ENCODE data around the gene NPHP4. TPM values are rescaled to one million over a fixed set of nuclear protein-coding genes. Genes with fewer than 3 reads are reported as not detected.
"Not testable (repeated sequence)": the region's sequence is repeated elsewhere in the genome, so short reads cannot be mapped to it uniquely, and the experiment has no call there.

NPHP4 gene
- total RNA-seq, 1 experiment from 2014 or later = 4.9 TPM

DNA sequence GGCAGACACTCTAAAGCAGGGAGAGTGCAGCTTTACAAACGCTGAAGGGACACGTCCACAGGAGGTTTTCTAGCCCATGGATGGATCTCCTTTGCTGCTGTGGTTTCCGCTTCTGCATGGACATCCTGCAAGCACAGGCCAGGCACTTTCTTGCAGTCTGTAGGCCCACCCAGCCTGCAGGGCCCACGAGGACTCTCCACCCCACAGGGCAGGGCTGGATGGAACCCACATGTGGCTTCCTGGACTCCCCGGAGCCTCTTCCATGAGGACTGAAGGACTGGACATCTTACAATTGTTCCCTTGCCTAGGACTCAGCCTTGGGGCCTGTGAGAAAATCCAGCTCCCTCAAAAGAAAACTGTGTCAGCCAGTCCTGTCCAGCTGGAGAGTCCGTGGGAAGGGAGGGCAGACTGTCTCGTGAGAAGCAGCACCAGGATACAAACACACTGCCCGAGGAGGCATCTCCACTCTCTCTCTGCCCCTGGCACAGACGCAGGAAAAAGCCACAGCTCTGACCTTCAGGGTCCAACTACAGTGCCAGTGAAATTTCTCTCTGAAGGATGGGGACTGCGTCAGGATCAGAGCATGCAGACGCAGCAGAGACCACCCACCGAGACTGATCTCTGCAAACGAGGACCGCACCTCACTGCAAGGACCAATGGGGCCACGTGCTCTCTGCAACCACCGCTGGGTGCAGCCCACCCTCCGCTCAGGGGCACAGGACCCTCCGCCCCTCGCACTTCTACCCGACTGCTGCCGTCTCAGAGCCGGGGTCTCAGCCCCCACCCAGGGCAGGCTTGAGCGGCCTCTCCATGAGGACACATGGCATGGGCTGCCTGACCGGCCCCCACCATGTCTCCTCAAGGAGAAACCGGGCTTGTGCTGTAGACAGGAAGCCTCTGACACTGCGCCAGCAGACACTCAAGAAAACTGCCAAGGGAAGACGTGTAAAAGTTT, 130.1 kb downstream of the NPHP4 start:
- no peak for DNase-seq (ENCODE audit: low read depth)

DNA sequence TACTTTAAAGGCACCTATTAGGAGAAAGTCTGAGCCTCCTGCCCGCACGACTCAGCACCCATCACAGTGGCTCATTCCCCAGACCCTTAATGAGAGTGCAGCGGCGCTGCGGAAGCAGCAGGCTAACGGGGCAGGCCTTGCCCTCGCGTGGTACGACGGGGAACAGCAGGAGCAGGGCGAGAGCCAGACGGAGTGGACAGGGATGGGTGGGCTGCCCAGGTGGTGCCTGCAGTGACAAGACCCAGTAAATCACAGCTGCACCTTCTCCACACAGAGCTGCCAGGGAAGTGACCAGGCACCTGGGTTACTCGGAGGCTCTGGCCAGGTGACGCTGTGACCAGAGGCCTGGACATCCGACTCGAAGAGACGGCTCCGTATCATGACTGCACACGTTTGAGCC, 131.9 kb downstream of the NPHP4 start:
- no peak for DNase-seq (ENCODE audit: low read depth)

DNA sequence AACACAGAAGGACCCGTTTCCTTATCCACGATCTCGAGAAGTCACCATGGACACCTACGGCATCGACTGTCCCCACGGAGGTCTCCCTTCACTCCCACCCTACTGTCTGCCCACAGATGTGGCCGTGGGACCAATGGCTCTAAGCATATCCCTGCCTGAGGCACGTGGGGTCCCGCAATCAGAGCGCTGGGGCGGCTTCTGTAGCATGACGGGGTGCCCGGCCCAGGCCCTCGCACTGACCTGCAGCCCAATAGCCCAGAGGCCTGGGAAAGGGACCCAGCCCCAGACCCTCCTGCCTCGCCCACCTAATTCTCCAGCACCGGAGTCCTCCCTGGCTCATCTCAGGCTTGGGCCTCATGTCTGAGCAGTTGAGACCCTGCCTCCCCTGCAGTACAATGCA, 132.5 kb downstream of the NPHP4 start:
- no peak for DNase-seq (ENCODE audit: low read depth)

- no peak for DNase-seq (ENCODE audit: low read depth)
Observed at GRCh38 chr1:5858844-5859407, 133.3 kb downstream of the NPHP4 start.

GRCh38 chr1:5858246-5858645, 134.0 kb downstream of the NPHP4 start:
- DNase-seq (ENCODE audit: low read depth) = no peak

DNA sequence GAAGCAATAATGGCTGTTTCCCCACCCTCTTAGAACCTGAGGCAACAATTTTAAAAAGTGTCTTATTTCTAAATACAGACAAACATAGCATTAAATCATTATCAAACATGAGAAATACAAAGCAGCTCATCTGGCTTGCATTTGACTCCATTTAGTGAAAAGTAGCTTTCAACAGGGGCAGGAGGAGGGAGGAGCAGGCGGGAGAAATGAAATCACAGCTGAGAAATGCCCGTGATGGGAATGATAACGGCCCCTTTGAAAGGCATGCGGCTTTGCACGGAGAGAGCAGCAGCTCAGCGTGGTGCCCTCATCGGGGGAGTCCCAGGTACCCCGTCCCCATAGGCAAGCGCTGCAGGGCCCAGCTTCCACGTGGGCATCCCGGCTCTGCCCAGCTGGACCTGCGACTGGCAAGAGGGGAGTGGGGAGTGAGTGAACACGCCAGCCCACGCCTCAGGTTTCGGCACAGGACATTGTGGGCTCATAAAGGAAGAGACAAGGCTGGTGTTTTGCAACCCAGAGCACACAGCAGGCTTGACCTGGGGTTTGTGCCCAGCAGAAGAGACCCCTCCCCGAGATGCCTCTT, 134.6 kb downstream of the NPHP4 start:
- no peak for DNase-seq (ENCODE audit: low read depth)

DNA sequence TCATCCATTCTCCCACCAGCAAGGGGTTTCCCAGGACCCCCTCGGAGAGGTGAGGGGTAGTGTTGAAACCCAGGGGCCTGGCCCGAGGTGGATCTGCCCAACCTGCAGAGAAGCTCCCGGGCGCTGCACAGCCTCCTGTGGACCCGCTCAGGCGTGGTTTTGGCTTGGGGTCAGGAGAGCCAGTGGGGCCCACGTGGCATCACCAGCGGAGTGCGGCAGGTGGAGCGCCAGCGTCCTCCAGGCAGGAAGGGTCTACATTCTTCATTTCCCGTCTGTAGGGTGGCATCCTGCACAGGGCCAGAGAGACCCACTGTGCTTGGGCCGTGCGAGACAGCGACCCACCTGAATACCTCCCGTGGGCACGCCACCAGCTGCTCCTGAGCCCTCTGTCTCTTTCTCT, 135.2 kb downstream of the NPHP4 start:
- no peak for DNase-seq (ENCODE audit: low read depth)

DNA sequence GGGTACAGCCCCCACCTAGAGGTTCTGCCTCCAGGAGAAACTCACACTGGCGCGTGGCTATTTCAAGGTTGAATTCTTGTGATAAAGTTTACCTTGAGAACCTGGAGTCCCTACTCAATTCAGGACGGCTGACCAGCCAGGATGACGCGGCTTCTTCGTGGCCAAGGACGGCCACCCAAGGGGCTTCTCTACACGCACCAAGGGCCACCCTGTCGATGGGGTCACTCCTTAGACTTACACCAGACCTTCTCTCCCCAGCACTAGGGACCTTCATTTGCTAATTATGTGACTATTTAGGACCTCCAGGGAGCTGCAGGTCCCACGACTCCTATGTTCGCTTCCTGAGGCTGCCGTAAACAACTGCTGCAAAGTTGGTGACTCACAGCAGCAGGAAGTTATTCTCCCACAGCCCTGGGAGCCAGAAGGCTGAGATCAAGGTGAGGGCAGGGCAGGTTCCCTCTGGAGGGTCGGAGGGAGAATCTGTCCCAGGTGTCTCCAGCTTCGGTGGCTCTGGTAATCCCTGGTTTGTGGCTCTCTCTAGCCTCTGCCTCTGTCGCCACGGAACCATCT, 135.9 kb downstream of the NPHP4 start:
- peak; percentile 41 for DNase-seq (ENCODE audit: low read depth)

DNA sequence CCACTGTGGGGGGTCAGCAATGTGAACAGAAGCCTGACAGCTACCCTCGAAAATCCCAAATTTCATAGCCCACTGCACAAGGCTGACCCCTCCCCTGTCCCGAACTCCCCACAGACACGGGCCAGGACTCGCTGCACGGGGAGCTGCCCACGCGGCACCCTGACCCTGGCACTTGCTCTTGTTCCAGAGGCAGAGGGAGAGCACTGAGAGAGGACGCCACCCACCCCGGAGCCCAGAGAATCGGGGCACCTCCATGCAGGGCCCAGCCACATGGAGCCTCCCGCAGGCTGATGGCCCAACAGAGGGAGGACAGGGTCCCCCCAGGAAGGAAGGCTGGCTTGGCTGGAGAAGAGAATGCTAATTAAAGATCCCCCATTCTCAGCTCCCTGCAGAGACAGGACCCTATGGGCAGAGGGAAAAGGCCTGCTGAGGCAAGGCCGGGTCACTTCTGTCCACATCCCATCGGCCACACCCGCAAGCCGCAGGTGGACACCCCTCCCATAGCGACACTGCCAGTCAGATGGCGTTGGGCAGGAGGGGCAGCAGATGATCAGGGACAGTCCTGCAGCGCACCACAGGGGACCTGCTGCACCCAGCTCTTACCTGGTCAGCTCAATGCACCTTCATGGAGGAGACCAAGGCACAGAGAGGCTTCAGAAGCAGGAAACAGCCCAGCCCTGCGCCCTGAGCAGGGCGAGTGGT, 136.9 kb downstream of the NPHP4 start:
- DNase-seq (ENCODE audit: low read depth) = no peak

- DNase-seq (ENCODE audit: low read depth) = no peak
Observed at GRCh38 chr1:5854754-5855153, 137.5 kb downstream of the NPHP4 start.

GRCh38 chr1:5853858-5854257, 138.4 kb downstream of the NPHP4 start:
- DNase-seq (ENCODE audit: low read depth) = not testable (repeated sequence)

- no peak for DNase-seq (ENCODE audit: low read depth)
Observed at GRCh38 chr1:5850503-5850902, 141.7 kb downstream of the NPHP4 start.

DNA sequence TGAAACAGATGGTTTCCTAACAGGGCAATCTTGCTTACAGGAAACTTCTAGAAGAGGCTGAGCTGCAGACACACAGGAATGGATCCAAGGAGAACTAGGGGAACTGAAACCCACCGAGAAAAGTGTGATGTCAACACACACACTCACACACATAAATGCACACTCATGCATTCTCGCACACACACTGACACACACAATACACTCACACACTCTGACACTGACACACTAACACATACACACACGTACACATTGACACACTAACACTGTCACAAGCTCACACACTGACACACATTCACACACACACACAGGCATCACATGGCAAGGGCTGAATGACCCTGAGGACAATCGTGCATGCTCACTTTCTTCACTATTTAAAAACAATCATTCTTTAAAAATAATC, 142.7 kb downstream of the NPHP4 start:
- DNase-seq (ENCODE audit: low read depth) = no peak

DNA sequence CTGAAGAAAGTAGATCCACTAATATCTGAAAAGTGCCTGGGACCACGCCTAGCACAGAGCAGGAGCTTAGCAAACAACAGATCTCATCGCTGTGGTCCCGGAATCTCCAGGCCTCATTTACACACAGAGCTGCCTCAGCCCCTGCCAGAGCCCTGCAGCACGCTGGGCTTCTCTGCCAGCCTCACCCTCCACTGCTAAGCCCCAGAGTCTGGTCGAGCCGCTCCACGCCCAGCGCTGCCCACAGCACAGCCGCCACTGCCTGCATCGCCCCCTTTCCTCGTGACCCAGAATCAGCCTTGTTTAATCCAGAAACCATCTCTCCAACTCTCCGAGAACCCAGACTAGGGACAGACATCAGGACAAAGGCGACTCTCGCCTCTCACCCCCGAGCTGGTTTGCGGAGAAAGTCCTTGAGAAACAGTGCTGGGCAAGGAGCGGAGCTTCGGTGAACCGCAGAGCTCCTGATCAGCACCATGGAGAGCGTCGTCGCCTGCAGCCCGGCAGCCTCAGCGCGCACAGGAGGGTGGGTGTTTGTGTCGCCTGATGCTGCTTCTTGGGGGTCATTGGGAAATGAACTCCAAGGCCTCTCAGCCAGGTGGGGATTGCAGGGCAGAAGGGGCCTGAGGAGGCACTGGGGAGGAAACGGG, 145.1 kb downstream of the NPHP4 start:
- peak; percentile 23 for DNase-seq (ENCODE audit: low read depth)

DNA sequence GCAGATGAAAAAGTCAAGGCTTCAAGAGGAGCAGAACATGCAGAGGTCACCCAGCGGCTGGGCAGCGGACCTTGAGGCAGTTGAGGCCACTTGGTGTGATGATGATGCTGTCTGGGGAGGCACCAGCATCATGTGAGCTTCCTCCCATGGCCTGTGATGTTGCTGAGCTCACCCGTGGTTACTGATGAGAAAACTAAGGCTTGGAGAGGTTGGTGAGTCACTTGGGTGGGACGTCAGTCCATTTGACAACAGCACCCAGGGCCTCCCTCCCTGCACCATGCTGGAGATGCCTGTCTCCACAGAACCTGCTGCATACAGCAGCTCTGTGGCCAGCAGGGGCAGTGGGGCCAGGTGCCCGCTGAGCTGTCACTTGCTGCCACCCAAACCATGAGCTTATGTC, 146.8 kb downstream of the NPHP4 start:
- DNase-seq (ENCODE audit: low read depth) = peak; percentile 45

GRCh38 chr1:5844442-5844841, 147.8 kb downstream of the NPHP4 start:
- DNase-seq (ENCODE audit: low read depth) = no peak

DNA sequence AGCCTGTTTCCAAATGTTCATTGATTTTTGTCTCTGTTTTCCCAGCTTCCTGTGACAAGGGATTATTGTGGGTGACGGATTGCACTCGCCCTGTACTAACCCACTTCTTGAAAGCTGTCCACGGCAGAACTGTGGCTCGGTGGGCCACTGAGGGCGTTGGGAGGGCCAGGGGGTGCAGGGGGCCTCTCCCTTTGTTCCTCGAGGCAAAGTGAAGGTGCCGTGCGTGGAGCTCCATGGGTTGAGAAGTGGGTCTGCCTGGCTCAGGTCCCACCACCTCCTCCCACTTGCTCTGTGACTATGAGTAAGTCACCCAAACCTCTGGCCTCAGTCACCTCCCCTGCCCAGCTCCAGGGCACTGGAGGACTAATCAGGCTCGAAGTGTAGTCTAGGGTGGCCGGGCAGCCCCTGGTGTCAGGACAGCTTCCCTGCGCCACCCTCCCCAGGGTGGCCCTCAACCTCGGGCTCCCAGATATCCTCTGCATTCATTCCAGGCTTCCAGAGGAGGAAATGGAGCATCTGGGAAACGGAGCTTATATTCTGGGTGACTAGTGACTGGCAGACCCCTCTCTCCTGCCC, 148.6 kb downstream of the NPHP4 start:
- DNase-seq (ENCODE audit: low read depth) = no peak

- no peak for DNase-seq (ENCODE audit: low read depth)
Observed at GRCh38 chr1:5842679-5843078, 149.5 kb downstream of the NPHP4 start.

- DNase-seq (ENCODE audit: low read depth) = no peak
Observed at GRCh38 chr1:5840551-5841001, 151.6 kb downstream of the NPHP4 start.

DNA sequence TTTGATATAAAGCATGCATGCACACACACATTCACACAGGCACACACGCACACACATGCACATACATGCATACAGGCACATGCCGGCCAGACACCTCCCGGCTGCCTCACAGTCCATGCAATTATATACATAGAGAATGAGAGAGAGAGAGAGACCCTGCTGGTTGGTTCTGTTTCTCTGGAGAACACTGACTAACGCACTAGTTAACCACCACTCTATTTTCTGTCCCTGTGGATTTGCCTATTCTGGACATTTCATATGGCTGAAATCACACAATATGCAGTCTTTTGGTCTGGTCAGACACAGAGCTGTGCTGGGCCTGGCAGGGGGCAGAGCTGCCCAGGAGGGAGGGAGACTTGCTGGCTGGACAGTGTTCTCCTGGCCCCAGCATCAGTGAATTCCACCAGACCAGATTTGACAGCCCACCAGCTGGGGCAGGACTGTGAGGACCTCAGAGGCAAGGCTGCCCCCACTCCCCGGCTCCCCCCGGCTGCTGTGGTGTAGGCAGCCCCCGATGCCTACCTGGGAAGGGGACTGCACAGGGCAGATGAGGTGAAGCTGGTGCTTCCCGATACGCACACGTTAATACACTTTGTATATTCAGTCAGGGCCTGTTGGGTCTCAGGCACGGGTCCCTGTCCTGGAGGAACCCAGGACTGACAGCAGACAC, 152.2 kb downstream of the NPHP4 start:
- DNase-seq (ENCODE audit: low read depth) = no peak
